ENCODE results near the gene PER2.

- TF ChIP-seq CTCF (IDR thresholded peaks at IDR 0.05; ENCODE audit: low read depth, low read length) (no peak), EZH2phosphoT487 (IDR thresholded peaks at IDR 0.05; ENCODE audit: low read depth) (no peak)
Measured at GRCh38 chr2:238302751-238303150, 14.3 kb upstream of the PER2 start.
